Suprapubic skin (tissue), 4 donors: Measurements from ENCODE around the gene HOXB8. TPM values are rescaled to one million over a fixed set of nuclear protein-coding genes. Genes with fewer than 3 reads are reported as not detected.

Experiments
- DNase-seq, 2 donors: peaks; one replicate each; pipeline ENCODE4 v3.0.0-alpha.2; 2019; ENCODE audit warnings: low spot score in 2 of 2
- H3K27ac ChIP-seq: fragments of 200-600 bp; sonication (generic); one replicate; pipeline ENCODE4 v1.5.1; 2019
- H3K27me3 ChIP-seq: fragments of 200-600 bp; sonication (generic); one replicate; pipeline ENCODE4 v1.5.1; 2019
- H3K36me3 ChIP-seq: fragments of 200-600 bp; sonication (generic); one replicate; pipeline ENCODE4 v1.5.1; 2019
- H3K4me1 ChIP-seq: fragments of 200-600 bp; sonication (generic); one replicate; pipeline ENCODE4 v1.5.1; 2019
- H3K4me3 ChIP-seq: fragments of 200-600 bp; sonication (generic); one replicate; pipeline ENCODE4 v1.5.1; 2019; ENCODE audit warnings: mild to moderate bottlenecking
- H3K9me3 ChIP-seq: fragments of 200-600 bp; sonication (generic); one replicate; pipeline ENCODE4 v1.5.1; 2019
- EP300 ChIP-seq: sonication (generic); formaldehyde crosslinking; IDR thresholded peaks from one replicate; pipeline ENCODE4 v1.6.1; 2017; ENCODE audit warnings: antibody characterized with exemption
- POLR2A ChIP-seq, 2 donors: fragments of 450-650 bp; IDR thresholded peaks; one replicate each; pipeline ENCODE4 v1.6.1; 2017; ENCODE audit warnings: antibody characterized with exemption in 2 of 2, mild to moderate bottlenecking in 2 of 2, moderate library complexity in 2 of 2
- POLR2AphosphoS5 ChIP-seq, 3 donors: sonication (generic); formaldehyde crosslinking; IDR thresholded peaks; one replicate each; pipeline ENCODE4 v1.6.1; 2017; ENCODE audit warnings: antibody characterized with exemption in 3 of 3
- WGBS: methylation state at CpG from one replicate; pipeline ENCODE4 v1.1.5; 2018; 5-methylcytosine and 5-hydroxymethylcytosine counted together
- total RNA-seq, 4 donors: library from RNA; depleted of rRNA; stranded (reverse); fragments of >200 nt; gene quantifications; one replicate each; pipeline ENCODE4 v1.1.0, GENCODE V29; 2016
- TF ChIP-seq, protein P1 (sequence below), 2 donors: fragments of 200-600 bp in 1 of 2; fragments of 450-650 bp in 1 of 2; sonication (generic) in 1 of 2; IDR thresholded peaks; one replicate each; pipeline ENCODE4 v1.5.1; 2016 to 2019; ENCODE audit warnings: antibody characterized with exemption in 2 of 2, mild to moderate bottlenecking in 1 of 2, moderate library complexity in 1 of 2

The HOXB8 gene
- total RNA-seq, 4 donors from 2014 or later: not detected

GRCh38 chr17:48588074-48588415, 27.0 kb downstream of the HOXB8 start:
- Histone ChIP-seq H3K9me3 (no peaks in the 10 kb centered on the region), H3K27me3 (peaks cover 5% of the 10 kb centered on the region), H3K36me3 (no peaks in the 10 kb centered on the region), H3K4me1 (peaks cover 48% of the 10 kb centered on the region), H3K27ac (peak overlapping the region; percentile 10), H3K4me3 (no peak overlapping the region)
- no peak for DNase-seq
- TF ChIP-seq POLR2AphosphoS5 (IDR thresholded peaks at IDR 0.05) (no peak), EP300 (no peak), POLR2A (IDR thresholded peaks at IDR 0.05) (no peak)
- TF ChIP-seq, protein P1, sequence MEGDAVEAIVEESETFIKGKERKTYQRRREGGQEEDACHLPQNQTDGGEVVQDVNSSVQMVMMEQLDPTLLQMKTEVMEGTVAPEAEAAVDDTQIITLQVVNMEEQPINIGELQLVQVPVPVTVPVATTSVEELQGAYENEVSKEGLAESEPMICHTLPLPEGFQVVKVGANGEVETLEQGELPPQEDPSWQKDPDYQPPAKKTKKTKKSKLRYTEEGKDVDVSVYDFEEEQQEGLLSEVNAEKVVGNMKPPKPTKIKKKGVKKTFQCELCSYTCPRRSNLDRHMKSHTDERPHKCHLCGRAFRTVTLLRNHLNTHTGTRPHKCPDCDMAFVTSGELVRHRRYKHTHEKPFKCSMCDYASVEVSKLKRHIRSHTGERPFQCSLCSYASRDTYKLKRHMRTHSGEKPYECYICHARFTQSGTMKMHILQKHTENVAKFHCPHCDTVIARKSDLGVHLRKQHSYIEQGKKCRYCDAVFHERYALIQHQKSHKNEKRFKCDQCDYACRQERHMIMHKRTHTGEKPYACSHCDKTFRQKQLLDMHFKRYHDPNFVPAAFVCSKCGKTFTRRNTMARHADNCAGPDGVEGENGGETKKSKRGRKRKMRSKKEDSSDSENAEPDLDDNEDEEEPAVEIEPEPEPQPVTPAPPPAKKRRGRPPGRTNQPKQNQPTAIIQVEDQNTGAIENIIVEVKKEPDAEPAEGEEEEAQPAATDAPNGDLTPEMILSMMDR (IDR thresholded peaks at IDR 0.05): no peak
- 72% methylated on average over 2 of the region's 2 CpGs for WGBS

GRCh38 chr17:48587276-48588073, 27.6 kb downstream of the HOXB8 start:
- no peak for TF ChIP-seq POLR2AphosphoS5 (IDR thresholded peaks at IDR 0.05)
- TF ChIP-seq EP300: no peak
- TF ChIP-seq, protein P1 (IDR thresholded peaks at IDR 0.05): no peak
- TF ChIP-seq POLR2A (IDR thresholded peaks at IDR 0.05): no peak
- no peak for DNase-seq
- H3K4me3 ChIP-seq: no peak overlapping the region
- peaks cover 4% of the 10 kb centered on the region for H3K27me3 ChIP-seq
- WGBS: 70% methylated on average over 5 of the region's 5 CpGs
- H3K27ac ChIP-seq: peak overlapping the region; percentile 77
- H3K9me3 ChIP-seq: no peaks in the 10 kb centered on the region
- H3K36me3 ChIP-seq: no peaks in the 10 kb centered on the region
- peaks cover 52% of the 10 kb centered on the region for H3K4me1 ChIP-seq

DNA sequence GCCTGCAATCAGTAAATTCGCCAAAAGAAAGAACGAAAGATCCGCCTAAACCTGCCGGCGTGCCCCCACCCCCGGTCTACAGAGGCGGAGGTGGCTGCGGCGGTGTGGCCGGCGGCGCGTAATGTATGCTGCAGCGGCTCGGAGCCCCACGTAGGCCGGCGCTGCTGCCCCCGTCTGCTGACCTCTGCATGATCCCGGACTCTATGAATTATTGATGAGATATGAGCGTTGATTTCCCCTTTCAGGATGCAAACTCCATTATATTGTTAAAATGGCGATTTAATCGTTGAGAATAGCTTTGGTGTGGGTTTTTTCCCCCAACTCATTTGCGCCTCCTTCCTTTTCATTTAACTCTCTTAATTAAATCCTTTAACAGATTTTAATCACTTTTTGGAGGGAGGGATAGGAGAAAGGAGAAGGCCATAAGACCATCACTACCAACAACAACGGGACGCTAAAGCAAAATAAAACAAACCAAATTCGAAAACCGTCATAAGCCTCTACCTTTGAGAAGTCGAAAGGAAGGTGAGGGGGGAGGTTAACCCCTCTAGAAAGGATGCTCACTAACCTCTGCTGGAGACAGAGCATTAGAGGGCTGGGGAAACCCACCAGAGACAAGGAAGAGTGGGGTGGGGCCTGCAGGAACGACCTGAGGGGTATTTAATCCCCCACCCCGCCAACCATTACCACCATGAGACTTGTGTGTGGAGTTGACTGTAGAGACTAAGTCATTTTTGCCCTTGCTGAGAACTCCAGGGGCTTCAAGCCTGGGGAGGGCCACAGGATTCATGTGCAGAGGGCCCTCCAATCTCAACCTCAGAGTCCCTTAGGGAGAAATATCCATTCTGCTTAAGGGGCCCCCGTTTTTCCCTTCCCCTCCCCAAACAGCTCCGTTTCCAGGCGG, 28.5 kb downstream of the HOXB8 start:
- peak overlapping the region; percentile 66 for H3K4me3 ChIP-seq
- peaks cover 2% of the 10 kb centered on the region for H3K27me3 ChIP-seq
- TF ChIP-seq POLR2AphosphoS5 (IDR thresholded peaks at IDR 0.05): no peak
- TF ChIP-seq, protein P1 (IDR thresholded peaks at IDR 0.05): no peak
- no peak for TF ChIP-seq POLR2A (IDR thresholded peaks at IDR 0.05)
- TF ChIP-seq EP300: no peak
- peaks cover 53% of the 10 kb centered on the region for H3K4me1 ChIP-seq
- no peaks in the 10 kb centered on the region for H3K36me3 ChIP-seq
- no peaks in the 10 kb centered on the region for H3K9me3 ChIP-seq
- DNase-seq: no peak
- WGBS: 35% methylated on average over 32 of the region's 34 CpGs
- H3K27ac ChIP-seq: peak overlapping the region; percentile 77

GRCh38 chr17:48584223-48584741, 30.8 kb downstream of the HOXB8 start:
- peak overlapping the region; percentile 66 for H3K4me3 ChIP-seq
- DNase-seq: no peak
- peak overlapping the region; percentile 77 for H3K27ac ChIP-seq
- no peaks in the 10 kb centered on the region for H3K9me3 ChIP-seq
- H3K27me3 ChIP-seq: peaks cover 6% of the 10 kb centered on the region
- peaks cover 70% of the 10 kb centered on the region for H3K4me1 ChIP-seq
- 27% methylated on average over 2 of the region's 2 CpGs for WGBS
- H3K36me3 ChIP-seq: no peaks in the 10 kb centered on the region
- TF ChIP-seq POLR2A (IDR thresholded peaks at IDR 0.05) (no peak), POLR2AphosphoS5 (IDR thresholded peaks at IDR 0.05) (no peak), EP300 (no peak)
- TF ChIP-seq, protein P1 (IDR thresholded peaks at IDR 0.05): no peak
